ENCODE measurements around the gene ADARB1. TPM values are rescaled to one million over a fixed set of nuclear protein-coding genes. Genes with fewer than 3 reads are reported as not detected.

ADARB1 gene
- total RNA-seq, 3 donors from 2014 or later (not counting 1 experiment from before 2014, with no cell fraction given), result 20.7 to 28.0 (median 26.6) TPM

GRCh38 chr21:45204395-45204794 lies 130.0 kb downstream of the ADARB1 start:
- no peak overlapping the region for H3K4me3 Mint-ChIP-seq
- 95% methylated on average over 11 of the region's 11 CpGs for WGBS (ENCODE audit: insufficient coverage)
- H3K27ac ChIP-seq (ENCODE audit: low read length), result no peak overlapping the region
- TF ChIP-seq, protein P1, sequence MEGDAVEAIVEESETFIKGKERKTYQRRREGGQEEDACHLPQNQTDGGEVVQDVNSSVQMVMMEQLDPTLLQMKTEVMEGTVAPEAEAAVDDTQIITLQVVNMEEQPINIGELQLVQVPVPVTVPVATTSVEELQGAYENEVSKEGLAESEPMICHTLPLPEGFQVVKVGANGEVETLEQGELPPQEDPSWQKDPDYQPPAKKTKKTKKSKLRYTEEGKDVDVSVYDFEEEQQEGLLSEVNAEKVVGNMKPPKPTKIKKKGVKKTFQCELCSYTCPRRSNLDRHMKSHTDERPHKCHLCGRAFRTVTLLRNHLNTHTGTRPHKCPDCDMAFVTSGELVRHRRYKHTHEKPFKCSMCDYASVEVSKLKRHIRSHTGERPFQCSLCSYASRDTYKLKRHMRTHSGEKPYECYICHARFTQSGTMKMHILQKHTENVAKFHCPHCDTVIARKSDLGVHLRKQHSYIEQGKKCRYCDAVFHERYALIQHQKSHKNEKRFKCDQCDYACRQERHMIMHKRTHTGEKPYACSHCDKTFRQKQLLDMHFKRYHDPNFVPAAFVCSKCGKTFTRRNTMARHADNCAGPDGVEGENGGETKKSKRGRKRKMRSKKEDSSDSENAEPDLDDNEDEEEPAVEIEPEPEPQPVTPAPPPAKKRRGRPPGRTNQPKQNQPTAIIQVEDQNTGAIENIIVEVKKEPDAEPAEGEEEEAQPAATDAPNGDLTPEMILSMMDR (IDR thresholded peaks at IDR 0.05), result no peak
- intact Hi-C loops (cut with micrococcal nuclease), result no loop called here
- peaks cover 0 to under 1% of the 10 kb centered on the region in 2 donors for H3K27me3 Mint-ChIP-seq (ENCODE audit: low read depth in 2 of 2)
- ATAC-seq (no peak), DNase-seq (no peak)
- no peaks in the 10 kb centered on the region for H3K9me3 ChIP-seq (ENCODE audit: control insufficient read depth, insufficient read depth, low read length)
- no peak overlapping the region for H3K4me3 ChIP-seq (ENCODE audit: low read length)
- H3K36me3 Mint-ChIP-seq, result no peaks in the 10 kb centered on the region
- H3K4me1 ChIP-seq (ENCODE audit: control insufficient read depth, insufficient read depth, low read length), result peaks cover 25% of the 10 kb centered on the region
- peaks cover 14% of the 10 kb centered on the region for H3K36me3 ChIP-seq (ENCODE audit: control insufficient read depth, insufficient read depth, low read length)
- peaks cover 30 to 37% of the 10 kb centered on the region in 2 donors for H3K4me1 Mint-ChIP-seq
- H3K9me3 Mint-ChIP-seq, result no peaks in the 10 kb centered on the region
- H3K27me3 ChIP-seq (ENCODE audit: control insufficient read depth, insufficient read depth, low read length), result no peaks in the 10 kb centered on the region
- H3K27ac Mint-ChIP-seq, result no peak overlapping the region

DNA sequence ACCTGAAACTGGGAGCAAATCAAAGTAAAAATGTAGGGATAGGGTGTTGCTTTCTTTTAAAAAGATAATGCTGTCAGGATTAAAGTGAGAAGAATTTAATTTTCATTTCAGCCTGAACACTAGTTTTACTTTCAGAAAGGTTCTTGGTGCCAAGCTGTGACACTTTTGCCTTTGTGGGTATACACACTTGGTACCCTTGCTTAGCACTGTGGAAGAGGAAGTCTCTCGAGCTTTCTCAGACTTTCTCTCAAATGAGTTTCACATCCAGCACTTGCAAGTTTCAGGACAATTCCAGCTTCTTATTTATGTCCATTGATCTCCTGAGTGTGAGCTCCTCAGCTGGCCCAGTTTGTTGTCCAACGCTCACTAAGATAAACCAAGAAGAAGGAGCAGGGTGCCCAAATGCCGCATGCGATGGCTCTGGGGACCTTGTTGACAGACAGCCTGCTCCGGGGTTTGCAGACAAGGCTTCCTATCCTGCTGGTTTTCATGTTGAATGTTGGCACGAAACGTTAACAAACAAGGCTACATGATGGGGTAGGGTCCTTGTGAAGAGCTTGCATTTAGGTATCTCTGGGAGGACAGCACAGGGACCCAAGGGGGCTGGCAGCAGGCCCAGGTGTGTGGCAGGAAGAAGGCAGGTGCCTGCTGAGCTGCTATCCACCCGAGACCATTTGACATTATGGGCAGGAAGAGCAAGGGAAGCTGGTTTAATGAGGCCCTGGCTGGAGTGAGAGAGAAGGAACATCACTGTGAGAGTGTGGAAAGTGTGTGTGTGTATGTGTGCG lies 133.7 kb downstream of the ADARB1 start:
- Mint-ChIP-seq H3K27ac (peak overlapping the region in 1 of 2 donors; percentile 18), H3K9me3 (no peaks in the 10 kb centered on the region), H3K4me3 (no peak overlapping the region), H3K27me3 (ENCODE audit: low read depth in 2 of 2) (peaks cover 0 to 9% of the 10 kb centered on the region in 2 donors), H3K4me1 (peaks cover 23 to 34% of the 10 kb centered on the region in 2 donors), H3K36me3 (peaks cover 4% of the 10 kb centered on the region)
- no peaks in the 10 kb centered on the region for H3K9me3 ChIP-seq (ENCODE audit: control insufficient read depth, insufficient read depth, low read length)
- no peaks in the 10 kb centered on the region for H3K27me3 ChIP-seq (ENCODE audit: control insufficient read depth, insufficient read depth, low read length)
- DNase-seq (no peak), ATAC-seq (peak in 2 of 3 donors; percentile 57 to 63)
- peaks cover 19% of the 10 kb centered on the region for H3K4me1 ChIP-seq (ENCODE audit: control insufficient read depth, insufficient read depth, low read length)
- no peak overlapping the region for H3K4me3 ChIP-seq (ENCODE audit: low read length)
- 74% methylated on average over 9 of the region's 9 CpGs for WGBS (ENCODE audit: insufficient coverage)
- intact Hi-C loops (cut with micrococcal nuclease), result no loop called here
- TF ChIP-seq, protein P1 (IDR thresholded peaks at IDR 0.05), result no peak
- H3K27ac ChIP-seq (ENCODE audit: low read length), result no peak overlapping the region
- peaks cover 25% of the 10 kb centered on the region for H3K36me3 ChIP-seq (ENCODE audit: control insufficient read depth, insufficient read depth, low read length)

GRCh38 chr21:45208627-45208951 lies 134.2 kb downstream of the ADARB1 start:
- WGBS (ENCODE audit: insufficient coverage), result 61% methylated on average over 6 of the region's 6 CpGs
- no peaks in the 10 kb centered on the region for H3K27me3 ChIP-seq (ENCODE audit: control insufficient read depth, insufficient read depth, low read length)
- DNase-seq (no peak), ATAC-seq (peak in 1 of 3 donors; percentile 42)
- no peak overlapping the region for H3K27ac ChIP-seq (ENCODE audit: low read length)
- TF ChIP-seq, protein P1 (IDR thresholded peaks at IDR 0.05), result no peak
- H3K4me3 Mint-ChIP-seq, result no peak overlapping the region
- H3K4me1 ChIP-seq (ENCODE audit: control insufficient read depth, insufficient read depth, low read length), result peaks cover 19% of the 10 kb centered on the region
- H3K27ac Mint-ChIP-seq, result no peak overlapping the region
- H3K9me3 Mint-ChIP-seq, result no peaks in the 10 kb centered on the region
- H3K4me1 Mint-ChIP-seq, result peaks cover 23 to 30% of the 10 kb centered on the region in 2 donors
- H3K4me3 ChIP-seq (ENCODE audit: low read length), result no peak overlapping the region
- peaks cover 25% of the 10 kb centered on the region for H3K36me3 ChIP-seq (ENCODE audit: control insufficient read depth, insufficient read depth, low read length)
- intact Hi-C loops (cut with micrococcal nuclease), result no loop called here
- H3K9me3 ChIP-seq (ENCODE audit: control insufficient read depth, insufficient read depth, low read length), result no peaks in the 10 kb centered on the region
- peaks cover 0 to 9% of the 10 kb centered on the region in 2 donors for H3K27me3 Mint-ChIP-seq (ENCODE audit: low read depth in 2 of 2)
- peaks cover 4% of the 10 kb centered on the region for H3K36me3 Mint-ChIP-seq
